SK-N-MC (cell line): ENCODE results near the gene INPP5B.
A peak's percentile ranks its signal among the peaks of the same experiment; 100 is the strongest.
"Not testable (repeated sequence)": the region's sequence is repeated elsewhere in the genome, so short reads cannot be mapped to it uniquely, and the experiment has no call there.

Experiments
- DNase-seq: peaks from one replicate; pipeline ENCODE4 v3.0.0-alpha.2; 2011; ENCODE audit warnings: low read depth, low spot score
- H3K27ac ChIP-seq: fragments of 200-600 bp; sonication (generic); 2 replicates; pipeline ENCODE4 v1.5.1; 2016; ENCODE audit warnings: mixed run types
- H3K36me3 ChIP-seq: fragments of 200-600 bp; sonication (generic); 2 replicates; pipeline ENCODE4 v1.6.1; 2017; ENCODE audit warnings: antibody characterized with exemption, low read length, mixed read lengths; ENCODE audit not compliant: insufficient read depth
- H3K4me3 ChIP-seq: fragments of 200-600 bp; sonication (generic); 2 replicates; pipeline ENCODE4 v1.5.1; 2016
- H3K9ac ChIP-seq: fragments of 200-600 bp; sonication (generic); 2 replicates; pipeline ENCODE4 v1.8.0; 2017; ENCODE audit warnings: mixed run types, mixed read lengths; ENCODE audit not compliant: insufficient read length
- H3K9me3 ChIP-seq: fragments of 200-600 bp; sonication (generic); 2 replicates; pipeline ENCODE4 v1.6.1; 2017; ENCODE audit warnings: low read depth, mild to moderate bottlenecking, antibody characterized with exemption, low read length, moderate library complexity, mixed read lengths
- EZH2 ChIP-seq: fragments of 200-600 bp; sonication (generic); IDR thresholded peaks from one replicate; pipeline ENCODE4 v1.6.1; 2017; ENCODE audit warnings: antibody characterized with exemption
- FOXP2 ChIP-seq: optimal IDR thresholded peaks from 2 replicates; pipeline ENCODE3; 2011; ENCODE audit warnings: mild to moderate bottlenecking, moderate library complexity; ENCODE audit not compliant: insufficient read depth; ENCODE audit errors: extremely low read length, control extremely low read depth
- POLR2AphosphoS5 ChIP-seq: IDR thresholded peaks from 2 replicates; pipeline ENCODE4 v1.6.1; 2012; ENCODE audit warnings: mild to moderate bottlenecking, low read depth, low read length, borderline replicate concordance

Gene INPP5B

GRCh38 chr1:37946703-37947360 is at the start of gene INPP5B:
Gene INPP5B, minus strand, starts transcription at chr1:37947053. Its CDS starts 745 bp downstream, at chr1:37946308.
- H3K27ac ChIP-seq, result no peak within 1 kb of the TSS
- DNase-seq, result no peak
- TF ChIP-seq FOXP2 (no peak), POLR2AphosphoS5 (no peak), EZH2 (no peak)
- no peaks in the 10 kb centered on the region for H3K36me3 ChIP-seq
- no peaks in the 10 kb centered on the region for H3K9me3 ChIP-seq
- no peak within 1 kb of the TSS for H3K4me3 ChIP-seq
- H3K9ac ChIP-seq, result no peak within 1 kb of the TSS

- Histone ChIP-seq H3K27ac (peak overlapping the region; percentile 96), H3K9me3 (no peaks in the 10 kb centered on the region), H3K4me3 (peak overlapping the region; percentile 83), H3K36me3 (peaks cover 26% of the 10 kb centered on the region), H3K9ac (peak overlapping the region; percentile 87)
- DNase-seq, result no peak
- TF ChIP-seq EZH2 (no peak), POLR2AphosphoS5 (peak; percentile 77; the same call in 1 of the 2 replicates), FOXP2 (peak; percentile 61)
Measured at GRCh38 chr1:37995751-37996345, 49.0 kb upstream of the INPP5B start.

GRCh38 chr1:37994886-37995566 is 48.2 kb upstream of the INPP5B start:
- no peak for DNase-seq
- no peaks in the 10 kb centered on the region for H3K9me3 ChIP-seq
- H3K9ac ChIP-seq, result peak overlapping the region; percentile 87
- TF ChIP-seq FOXP2 (no peak), EZH2 (no peak), POLR2AphosphoS5 (no peak)
- peak overlapping the region; percentile 83 for H3K4me3 ChIP-seq
- peak overlapping the region; percentile 96 for H3K27ac ChIP-seq
- peaks cover 26% of the 10 kb centered on the region for H3K36me3 ChIP-seq

GRCh38 chr1:37989361-37989930 is 42.6 kb upstream of the INPP5B start:
- no peaks in the 10 kb centered on the region for H3K9me3 ChIP-seq
- peaks cover 39% of the 10 kb centered on the region for H3K36me3 ChIP-seq
- H3K4me3 ChIP-seq, result peak overlapping the region; percentile 82
- DNase-seq, result no peak
- TF ChIP-seq EZH2 (no peak), POLR2AphosphoS5 (no peak), FOXP2 (no peak)
- peak overlapping the region; percentile 87 for H3K9ac ChIP-seq
- 0 out of 2 replicates have a peak overlapping the region, but pooled peaks have one; percentile 45 for H3K27ac ChIP-seq

GRCh38 chr1:37987679-37988078 is 40.8 kb upstream of the INPP5B start:
- Histone ChIP-seq H3K27ac (no peak overlapping the region), H3K9ac (no peak overlapping the region), H3K36me3 (peaks cover 50% of the 10 kb centered on the region), H3K4me3 (no peak overlapping the region), H3K9me3 (no peaks in the 10 kb centered on the region)
- DNase-seq, result no peak
- TF ChIP-seq FOXP2, result no peak
- TF ChIP-seq POLR2AphosphoS5, result no peak
- no peak for TF ChIP-seq EZH2

- H3K36me3 ChIP-seq, result peaks cover 89% of the 10 kb centered on the region
- DNase-seq, result no peak
- no peaks in the 10 kb centered on the region for H3K9me3 ChIP-seq
- H3K27ac ChIP-seq, result no peak overlapping the region
- no peak overlapping the region for H3K9ac ChIP-seq
- no peak overlapping the region for H3K4me3 ChIP-seq
- no peak for TF ChIP-seq POLR2AphosphoS5
- TF ChIP-seq EZH2, result no peak
- TF ChIP-seq FOXP2, result no peak
Measured at GRCh38 chr1:37983546-37983945, 36.7 kb upstream of the INPP5B start.

GRCh38 chr1:37978541-37978940 is 31.7 kb upstream of the INPP5B start:
- Histone ChIP-seq H3K4me3 (no peak overlapping the region), H3K9ac (no peak overlapping the region), H3K9me3 (no peaks in the 10 kb centered on the region), H3K36me3 (peaks cover 86% of the 10 kb centered on the region), H3K27ac (no peak overlapping the region)
- DNase-seq, result no peak
- TF ChIP-seq POLR2AphosphoS5, result no peak
- TF ChIP-seq FOXP2, result no peak
- no peak for TF ChIP-seq EZH2

GRCh38 chr1:37975083-37975482 is 28.2 kb upstream of the INPP5B start:
- DNase-seq, H3K9ac ChIP-seq, H3K4me3 ChIP-seq, H3K27ac ChIP-seq, H3K9me3 ChIP-seq: not testable (repeated sequence)
- peaks cover 72% of the 10 kb centered on the region for H3K36me3 ChIP-seq

- TF ChIP-seq FOXP2, result no peak
- TF ChIP-seq POLR2AphosphoS5, result no peak
- TF ChIP-seq EZH2, result no peak
Measured at GRCh38 chr1:37974567-37974966, 27.7 kb upstream of the INPP5B start.

GRCh38 chr1:37973684-37974083 is 26.8 kb upstream of the INPP5B start:
- not testable (repeated sequence) for H3K27ac ChIP-seq, DNase-seq, H3K9me3 ChIP-seq, H3K9ac ChIP-seq, H3K4me3 ChIP-seq
- peaks cover 70% of the 10 kb centered on the region for H3K36me3 ChIP-seq

More at GRCh38 chr1:37974567-37974966, 27.7 kb upstream of the INPP5B start:
- H3K4me3 ChIP-seq, result no peak overlapping the region
- no peak overlapping the region for H3K27ac ChIP-seq
- H3K9ac ChIP-seq, result no peak overlapping the region
- peaks cover 70% of the 10 kb centered on the region for H3K36me3 ChIP-seq
- DNase-seq, result no peak
- H3K9me3 ChIP-seq, result no peaks in the 10 kb centered on the region
